A673 (cell line): ENCODE measurements around the gene FOXJ3. TPM values are rescaled to one million over a fixed set of nuclear protein-coding genes. Genes with fewer than 3 reads are reported as not detected.

ENCODE experiments used
- BruUV-seq: library from RNA; stranded (reverse); fragments of 400-500 nt; replicated peaks from 2 replicates; lab custom pipeline; 2021; lab: Mats Ljungman, UMichigan
- CTCF ChIA-PET: fragments of 300-600 bp; sonication (Branson Sonifier 250); formaldehyde crosslinking; loops from one replicate; lab custom pipeline; 2022; ENCODE audit warnings: antibody characterized with exemption; lab: Charles Lee
- POLR2A ChIA-PET: fragments of 300-600 bp; sonication (Branson Sonifier 250); formaldehyde crosslinking; loops from one replicate; lab custom pipeline; 2022; ENCODE audit warnings: antibody characterized with exemption; ENCODE audit not compliant: low non-redundant PET; lab: Charles Lee
- DNase-seq: peaks from one replicate; pipeline ENCODE4 v3.0.0-alpha.2; 2015; ENCODE audit warnings: low spot score
- H3K27ac ChIP-seq: fragments of 200-600 bp; sonication (generic); 2 replicates; pipeline ENCODE4 v1.5.1; 2016; ENCODE audit warnings: mixed run types, low read depth, mild to moderate bottlenecking, mixed read lengths, antibody characterized with exemption, low read length; ENCODE audit not compliant: poor library complexity, severe bottlenecking
- H3K27me3 ChIP-seq: fragments of 200-600 bp; sonication (generic); replicated peaks from 2 replicates; pipeline ENCODE4 v1.6.1; 2017; ENCODE audit warnings: mixed run types, low read depth, mild to moderate bottlenecking, mixed read lengths, antibody characterized with exemption, low read length; ENCODE audit not compliant: insufficient read depth, poor library complexity
- H3K36me3 ChIP-seq: fragments of 200-600 bp; sonication (generic); 2 replicates; pipeline ENCODE4 v1.6.1; 2016; ENCODE audit warnings: mixed run types, mild to moderate bottlenecking, mixed read lengths, antibody characterized with exemption, low read length; ENCODE audit not compliant: insufficient read depth, poor library complexity, severe bottlenecking
- H3K4me1 ChIP-seq: fragments of 200-600 bp; sonication (generic); 2 replicates; pipeline ENCODE4 v1.6.1; 2017; ENCODE audit warnings: mixed run types, mild to moderate bottlenecking, mixed read lengths, antibody characterized with exemption, low read length; ENCODE audit not compliant: insufficient read depth, poor library complexity, severe bottlenecking
- H3K4me3 ChIP-seq: fragments of 200-600 bp; sonication (generic); 2 replicates; pipeline ENCODE4 v1.5.1; 2016; ENCODE audit warnings: low read depth, mixed run types, mild to moderate bottlenecking, mixed read lengths, low read length; ENCODE audit not compliant: poor library complexity, severe bottlenecking
- H3K9me3 ChIP-seq: fragments of 200-600 bp; sonication (generic); 2 replicates; pipeline ENCODE4 v1.6.1; 2016; ENCODE audit warnings: mixed run types, low read depth, mild to moderate bottlenecking, mixed read lengths, antibody characterized with exemption, low read length; ENCODE audit not compliant: poor library complexity, severe bottlenecking
- CTCF ChIP-seq: fragments of 300-800, 200-600 bp; sonication (generic); conservative IDR thresholded peaks from 2 replicates; pipeline ENCODE4 v1.5.1; 2017; ENCODE audit warnings: low read depth, mild to moderate bottlenecking, antibody characterized with exemption, low read length, moderate library complexity, mixed read lengths
- EZH2 ChIP-seq: fragments of 200-600 bp; sonication (generic); IDR thresholded peaks from 2 replicates; pipeline ENCODE4 v1.6.1; 2017; ENCODE audit warnings: borderline replicate concordance, low read depth, mild to moderate bottlenecking, mixed read lengths, antibody characterized with exemption, low read length; ENCODE audit not compliant: poor library complexity, severe bottlenecking
- intact Hi-C: fragments of 100-400 bp; cut with micrococcal nuclease; formaldehyde crosslinking; loops from one replicate; pipeline ENCODE4 v1.10.0; 2022; ENCODE audit not compliant: unreplicated experiment
- total RNA-seq: library from RNA; stranded (reverse); gene quantifications from 2 replicates; pipeline ENCODE4 v1.2.3, GENCODE V29; 2021

FOXJ3 gene
- total RNA-seq, 1 experiment from 2014 or later = 57.9 TPM

- Histone ChIP-seq H3K4me3 (no peak overlapping the region), H3K4me1 (peaks cover 5% of the 10 kb centered on the region), H3K36me3 (no peaks in the 10 kb centered on the region), H3K27me3 (no peaks in the 10 kb centered on the region), H3K27ac (no peak overlapping the region), H3K9me3 (no peaks in the 10 kb centered on the region)
- POLR2A ChIA-PET = no interaction called here
- no TSS peak for BruUV-seq
- no peak for DNase-seq
- intact Hi-C loops = no loop called here
- TF ChIP-seq EZH2 (no peak), CTCF (no peak)
- CTCF ChIA-PET = no interaction called here
Observed at GRCh38 chr1:42221952-42222606, 113.0 kb downstream of the FOXJ3 start.

- Histone ChIP-seq H3K9me3 (no peaks in the 10 kb centered on the region), H3K36me3 (no peaks in the 10 kb centered on the region), H3K27ac (no peak overlapping the region), H3K4me3 (no peak overlapping the region), H3K27me3 (no peaks in the 10 kb centered on the region), H3K4me1 (no peaks in the 10 kb centered on the region)
- POLR2A ChIA-PET = no interaction called here
- CTCF ChIA-PET = no interaction called here
- DNase-seq = no peak
- no TSS peak for BruUV-seq
- no peak for TF ChIP-seq CTCF
- no peak for TF ChIP-seq EZH2
- intact Hi-C loops = no loop called here
Observed at GRCh38 chr1:42221456-42221855, 113.6 kb downstream of the FOXJ3 start.

GRCh38 chr1:42219627-42220026, 115.4 kb downstream of the FOXJ3 start:
- intact Hi-C loops = no loop called here
- POLR2A ChIA-PET = no interaction called here

More at GRCh38 chr1:42219627-42220026, 115.4 kb downstream of the FOXJ3 start:
- Histone ChIP-seq H3K9me3 (no peaks in the 10 kb centered on the region), H3K27me3 (no peaks in the 10 kb centered on the region), H3K4me1 (peaks cover 2% of the 10 kb centered on the region), H3K36me3 (no peaks in the 10 kb centered on the region), H3K4me3 (no peak overlapping the region), H3K27ac (no peak overlapping the region)
- BruUV-seq = no TSS peak
- CTCF ChIA-PET = no interaction called here
- DNase-seq = no peak
- no peak for TF ChIP-seq EZH2
- TF ChIP-seq CTCF = no peak
